HG02981 (cell line): Measurements from ENCODE around the gene APELA.

Experiments used
- ATAC-seq: cut with Tn5 transposase; IDR thresholded peaks from one replicate; pipeline ENCODE4 v1.9.1; 2021; ENCODE audit warnings: mild to moderate bottlenecking, moderate library complexity; ENCODE audit not compliant: unreplicated experiment

Gene APELA, protein sequence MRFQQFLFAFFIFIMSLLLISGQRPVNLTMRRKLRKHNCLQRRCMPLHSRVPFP

DNA sequence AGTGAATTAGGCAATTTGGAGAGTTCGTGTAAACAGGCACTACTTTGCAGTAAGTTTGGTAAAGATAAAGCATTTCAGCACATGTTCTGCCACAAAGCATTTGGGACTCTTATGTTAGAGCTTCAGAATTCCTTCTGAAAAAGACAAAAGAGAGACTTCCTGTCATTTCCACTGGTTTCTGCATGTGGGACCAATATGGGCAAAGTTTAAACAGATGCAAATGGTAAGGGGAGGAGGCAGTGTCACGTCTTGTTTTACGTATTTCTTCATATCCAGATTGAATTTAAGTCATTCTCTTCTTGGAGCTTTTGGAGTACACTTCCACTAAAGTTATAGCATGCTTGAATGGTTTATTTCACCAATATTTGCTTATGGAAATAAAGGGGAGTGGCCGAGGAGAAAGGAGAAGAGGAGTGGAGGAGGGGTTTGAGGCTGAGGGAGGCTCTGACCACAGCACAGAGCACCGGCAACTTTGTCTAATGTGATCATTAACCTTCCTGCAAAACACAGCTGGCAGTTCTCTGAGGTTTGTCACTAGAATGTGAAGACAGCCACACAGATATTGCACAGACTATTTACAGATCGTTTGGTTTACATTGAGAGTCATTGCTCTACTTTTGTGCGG is at the start of gene APELA:
Gene APELA (plus strand): TSS at position 479 of the 625 bp plus-strand sequence. CDS start 154 bp downstream, outside the sequence.
- peak; percentile 100 for ATAC-seq

DNA sequence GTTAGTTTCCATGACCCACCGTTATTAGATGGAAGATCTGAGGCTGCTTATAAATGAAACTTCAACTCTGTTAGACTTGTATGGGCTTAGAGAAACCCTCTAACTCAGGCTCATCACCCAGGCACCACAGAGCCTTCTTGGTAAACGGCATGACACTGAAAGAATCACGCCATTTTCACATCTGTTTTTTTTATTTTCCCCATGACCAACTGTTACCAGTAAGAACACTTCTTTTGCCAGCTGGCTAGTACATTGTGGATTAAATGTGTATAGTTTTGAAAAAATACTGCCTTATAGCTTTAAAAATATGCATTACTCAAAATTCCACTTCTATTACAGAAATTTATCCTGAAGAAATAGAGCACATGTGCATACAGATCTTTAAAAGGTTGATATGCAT is 48.0 kb upstream of the APELA start:
- ATAC-seq, result no peak

DNA sequence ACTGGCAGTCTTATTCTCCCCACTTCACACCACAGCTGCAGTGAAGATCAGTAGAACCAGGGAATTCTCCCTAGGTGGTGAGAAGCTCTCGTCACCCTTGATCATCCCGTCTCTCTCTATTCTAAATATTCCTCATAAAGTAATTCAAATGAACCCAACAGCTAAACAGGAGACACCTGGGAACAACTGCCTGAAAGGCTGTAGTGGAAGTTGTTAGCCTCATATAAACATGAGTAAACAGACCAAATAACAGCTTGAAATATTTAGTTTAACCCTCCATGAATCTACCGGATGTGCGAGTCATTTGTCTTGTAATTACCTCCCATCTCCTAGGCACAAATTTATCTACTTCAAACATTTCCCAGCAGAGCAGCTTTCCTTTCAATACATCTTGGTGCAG is 30.4 kb upstream of the APELA start:
- no peak for ATAC-seq

DNA sequence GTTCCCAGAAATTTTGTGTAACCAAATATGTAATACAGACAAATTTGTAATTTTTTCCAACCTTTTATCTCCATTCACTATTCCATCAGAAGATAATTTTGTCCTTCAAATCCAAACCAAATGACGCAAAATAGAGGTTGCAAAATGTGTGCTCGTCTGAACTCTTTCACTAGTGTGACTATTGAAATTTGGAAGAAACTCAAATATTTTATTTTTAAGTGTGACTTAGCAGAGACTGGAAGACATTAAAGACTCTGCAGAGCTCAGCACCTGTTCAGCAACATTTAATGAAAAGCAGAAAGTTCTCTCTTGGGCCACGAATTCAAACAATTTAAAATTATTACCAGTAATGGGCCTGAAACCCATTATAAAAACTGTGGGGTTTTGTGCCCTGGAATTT is 30.0 kb upstream of the APELA start:
- ATAC-seq, result no peak

DNA sequence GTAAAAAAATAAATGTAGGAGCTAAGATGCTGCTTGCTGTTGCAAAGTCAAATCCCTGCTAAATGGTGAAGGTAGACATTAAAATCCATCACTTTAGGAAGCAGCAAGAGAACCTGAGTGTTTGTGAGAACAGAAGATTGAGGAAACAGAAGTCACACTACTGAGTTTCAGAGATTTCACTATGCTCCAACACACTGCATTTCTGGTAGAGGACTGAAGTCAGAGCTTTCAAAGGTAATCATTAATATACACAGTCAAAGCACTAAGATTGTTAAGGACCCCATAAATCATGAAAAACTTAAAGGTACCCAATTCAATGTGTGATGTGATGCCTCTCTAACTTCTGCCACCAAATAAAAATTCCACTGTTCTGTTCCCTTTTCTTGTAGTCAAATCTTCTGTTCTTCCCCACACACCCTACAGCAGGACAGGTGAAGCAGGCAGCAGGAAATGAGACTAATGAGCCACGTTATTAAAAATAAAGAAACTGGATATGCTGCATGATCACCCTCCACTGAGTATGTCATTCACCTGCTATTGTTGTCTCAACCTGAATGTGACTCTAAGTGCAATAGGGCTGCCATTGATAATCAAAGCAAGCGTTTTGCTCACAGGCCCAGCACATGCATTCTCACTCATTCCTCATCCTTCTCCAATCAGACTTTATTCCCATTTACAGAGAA is 28.9 kb upstream of the APELA start:
- peak; percentile 97 for ATAC-seq

DNA sequence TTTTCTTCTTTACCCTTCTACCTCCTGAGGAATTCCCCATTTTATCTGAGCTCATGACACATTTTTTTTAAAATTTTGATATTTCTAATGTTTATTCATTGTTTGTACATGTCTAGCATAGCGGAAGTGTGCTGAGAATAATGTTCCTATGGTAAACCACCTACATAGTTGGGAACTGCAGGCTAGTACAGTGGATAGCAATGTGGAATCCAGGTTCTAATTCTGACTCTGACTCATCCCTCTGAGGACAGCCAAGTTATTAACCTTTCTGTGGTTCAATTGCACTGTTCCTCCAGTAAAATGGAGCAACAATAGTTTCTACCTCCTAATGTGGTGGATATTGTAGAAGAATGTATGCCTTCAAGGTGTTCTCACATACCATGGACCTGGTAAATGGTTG is 20.6 kb upstream of the APELA start:
- no peak for ATAC-seq

DNA sequence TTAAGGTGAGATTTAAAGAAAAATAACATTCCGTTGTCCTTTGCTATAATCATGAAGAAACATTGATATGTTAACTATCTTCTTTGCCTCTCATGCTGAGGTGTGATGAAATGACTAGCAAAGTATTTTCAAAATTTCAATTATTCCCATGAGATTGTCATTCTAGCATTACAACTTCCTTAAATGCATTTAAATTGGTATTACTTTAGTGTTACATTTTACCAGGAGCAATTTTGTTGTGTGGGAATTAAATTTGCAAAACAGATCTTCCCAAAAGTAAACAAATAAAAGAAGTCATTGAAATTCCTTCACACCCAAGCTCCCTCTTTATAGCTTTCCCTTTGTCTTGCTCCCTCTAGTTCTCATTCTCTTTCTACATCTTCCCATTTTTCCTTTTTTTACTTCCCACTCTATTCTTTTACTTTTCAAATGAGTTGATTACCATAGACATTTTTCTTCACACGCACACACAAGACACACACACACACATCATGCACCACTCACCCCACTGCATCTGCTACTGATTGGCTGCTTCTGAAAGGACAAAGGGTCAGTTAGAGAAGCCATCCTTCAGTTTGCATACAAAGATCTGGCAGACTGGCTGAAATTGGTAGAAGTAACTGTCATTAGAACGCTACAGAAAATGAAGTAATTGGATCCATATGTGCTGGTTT is 10.0 kb upstream of the APELA start:
- no peak for ATAC-seq

DNA sequence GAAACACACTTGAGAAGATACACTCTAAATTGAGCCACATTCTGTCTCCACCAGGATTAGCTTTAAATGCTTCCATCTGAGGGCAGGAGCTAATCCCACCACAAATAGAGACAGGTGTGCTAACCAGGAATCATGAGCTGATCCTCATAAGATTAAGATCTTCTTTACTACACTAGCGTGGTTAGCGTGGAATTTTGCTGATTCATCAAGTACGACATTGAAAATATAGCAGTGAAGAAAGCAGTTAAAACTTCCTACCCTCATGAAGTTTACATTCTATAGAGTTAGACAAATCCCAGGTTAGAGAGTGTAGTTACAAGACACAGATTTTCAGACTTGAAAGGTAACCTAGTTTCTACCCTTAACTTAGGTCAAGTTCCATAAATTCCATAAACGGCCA is 5.3 kb upstream of the APELA start:
- no peak for ATAC-seq

DNA sequence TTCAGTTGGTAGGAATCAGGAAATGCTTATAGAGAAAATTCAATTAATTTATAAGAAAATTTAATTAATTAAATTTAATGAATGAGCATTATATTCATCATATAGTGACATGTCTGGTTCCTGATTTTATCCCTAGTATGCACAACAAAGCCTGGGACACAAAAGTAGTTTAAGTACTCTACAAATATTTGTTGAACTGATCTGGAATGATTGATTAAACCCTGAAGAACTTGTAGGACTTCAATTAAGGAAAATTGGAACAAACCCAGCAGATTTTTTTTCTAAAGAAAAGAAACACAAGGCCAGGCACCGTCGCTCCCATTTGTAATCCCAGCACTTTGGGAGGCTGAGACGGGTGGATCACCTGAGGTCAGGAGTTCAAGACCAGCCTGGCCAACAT is 4.5 kb upstream of the APELA start:
- no peak for ATAC-seq

DNA sequence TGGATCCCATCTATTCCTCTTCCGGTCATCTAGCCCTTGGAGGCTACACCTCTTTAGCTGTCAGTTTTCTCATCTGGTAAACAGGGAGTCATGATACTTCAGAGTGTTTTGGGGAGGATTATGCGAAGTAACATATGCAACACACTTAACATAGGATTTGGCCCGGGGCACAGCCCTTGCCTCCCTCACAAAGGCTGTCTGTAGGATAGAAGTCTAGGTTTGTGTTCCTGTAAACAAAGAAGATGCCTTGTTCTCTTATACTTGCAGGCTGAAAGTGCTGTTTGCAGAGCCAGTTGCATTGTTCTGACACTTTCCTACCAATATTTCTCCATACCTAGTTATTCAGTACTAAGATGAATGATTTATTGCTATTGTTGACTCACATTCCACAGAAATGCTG is 2.2 kb upstream of the APELA start:
- ATAC-seq, result no peak

DNA sequence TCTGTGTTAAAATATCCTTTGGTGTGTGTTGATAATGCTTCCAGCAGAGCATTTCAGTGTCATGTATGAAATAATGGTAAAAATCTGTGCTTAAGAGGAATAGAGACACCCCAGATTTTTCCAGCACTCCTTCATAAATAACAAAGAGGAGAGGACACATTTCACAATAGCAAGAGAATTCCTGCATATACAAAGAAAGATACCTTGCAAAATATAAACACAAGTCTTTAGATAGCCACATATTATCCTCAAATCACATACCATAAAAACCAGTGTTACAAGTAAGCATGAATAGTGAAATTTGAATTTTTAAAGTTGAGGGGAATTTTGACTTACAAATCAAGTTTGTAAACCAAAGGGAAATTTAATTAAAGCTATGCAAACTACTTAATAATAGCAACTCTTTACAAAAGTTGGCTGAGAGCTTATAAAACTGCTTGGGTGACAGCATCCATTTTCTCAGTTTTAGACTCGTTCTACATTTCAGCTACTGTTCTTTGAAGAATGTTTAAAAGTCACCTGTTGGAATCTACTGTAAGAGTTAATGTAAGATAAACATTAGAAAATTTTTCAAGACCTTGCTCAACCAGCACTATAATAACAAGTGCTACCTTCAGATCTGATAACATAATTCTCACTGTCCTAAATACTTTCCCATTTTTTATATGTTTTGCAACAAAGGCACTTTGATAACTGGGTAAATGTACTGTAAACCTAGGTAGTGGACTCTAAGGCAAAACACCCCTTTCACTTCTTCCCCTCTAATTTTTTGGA is 3.7 kb downstream of the APELA start:
- ATAC-seq, result no peak

DNA sequence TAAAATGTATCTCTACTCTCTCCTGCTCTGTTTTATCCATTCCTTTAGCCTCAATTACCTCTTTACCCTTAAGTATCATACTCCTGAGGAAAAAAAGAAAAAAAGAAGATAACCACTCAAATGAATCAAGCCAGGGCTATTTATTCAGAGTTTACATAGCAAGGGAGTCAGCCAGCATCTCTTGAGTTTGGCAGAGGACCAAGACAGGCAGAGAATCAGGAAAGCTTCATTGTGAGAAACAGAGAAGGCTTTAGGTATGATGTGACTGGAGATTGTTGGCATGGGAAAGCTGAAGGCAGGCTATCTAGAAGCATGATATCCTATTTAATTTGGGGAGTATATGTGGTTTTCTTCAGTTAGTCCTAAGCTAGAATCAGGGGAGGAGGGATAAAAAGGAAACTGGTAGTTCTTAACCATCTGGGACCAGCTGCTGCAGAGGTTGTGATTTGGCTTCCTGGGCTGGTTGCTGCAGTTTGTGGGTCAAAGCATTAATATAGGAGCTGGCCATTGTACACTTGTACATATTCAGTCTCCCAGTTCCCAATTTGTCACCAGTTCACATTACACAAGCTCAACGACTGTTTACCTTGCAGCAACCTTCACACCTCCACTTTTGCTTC is 11.2 kb downstream of the APELA start:
- ATAC-seq, result peak; percentile 29

DNA sequence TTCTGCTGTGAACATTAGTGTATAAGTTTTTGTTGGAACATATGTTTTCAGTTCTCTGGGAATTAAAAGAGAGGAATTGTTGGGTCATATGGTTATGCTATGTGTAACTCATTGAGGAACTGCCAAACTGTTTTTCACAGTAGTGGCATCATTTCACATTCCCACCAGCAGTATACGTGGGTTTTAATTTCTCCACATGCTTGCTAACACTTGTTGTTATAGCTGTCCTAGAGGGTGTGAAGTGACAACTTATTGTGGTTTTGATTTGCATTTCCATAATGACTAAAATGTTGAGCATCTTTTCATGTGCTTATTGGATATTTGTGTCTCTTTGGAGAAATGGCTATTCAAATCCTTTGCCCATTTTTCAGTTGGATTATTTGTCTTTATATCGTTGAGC is 13.7 kb downstream of the APELA start:
- no peak for ATAC-seq

DNA sequence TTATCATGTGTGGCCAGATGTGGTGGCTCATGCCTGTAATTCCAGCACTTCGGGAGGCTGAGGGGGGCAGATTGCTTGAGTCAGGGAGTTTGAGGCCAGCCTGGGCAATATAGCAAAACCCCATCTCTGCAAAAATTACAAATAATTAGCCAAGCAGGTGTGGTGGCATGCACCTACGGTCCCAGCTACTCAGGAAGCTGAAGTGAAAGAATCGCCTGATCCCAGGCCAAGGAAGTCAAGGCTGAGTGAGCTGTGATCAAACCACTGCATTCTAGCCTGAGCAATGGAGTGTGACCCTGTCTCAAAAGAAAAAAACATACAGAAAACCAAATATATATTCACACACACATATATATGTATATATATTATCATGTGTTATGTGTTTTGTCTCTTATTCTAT is 15.0 kb downstream of the APELA start:
- ATAC-seq, result peak; percentile 81

DNA sequence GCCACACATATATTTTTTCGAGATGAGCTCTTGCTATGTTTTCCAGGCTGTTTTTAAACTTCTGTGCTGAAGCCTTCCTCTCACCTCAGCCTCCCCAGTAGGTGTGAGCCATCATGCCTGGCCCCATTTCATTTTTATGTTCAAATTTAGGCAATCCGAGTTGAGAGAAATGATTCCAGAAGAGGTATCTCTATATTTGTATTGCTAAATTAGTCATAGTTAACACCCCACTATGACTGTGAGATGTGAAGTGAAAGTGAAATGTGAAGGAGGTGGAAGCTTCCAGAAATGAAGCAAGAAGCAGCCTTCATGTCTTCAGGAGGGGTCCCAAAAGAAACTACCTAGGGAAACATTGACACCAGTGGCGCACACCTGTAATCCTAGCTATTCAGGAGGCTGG is 17.7 kb downstream of the APELA start:
- peak; percentile 58 for ATAC-seq

DNA sequence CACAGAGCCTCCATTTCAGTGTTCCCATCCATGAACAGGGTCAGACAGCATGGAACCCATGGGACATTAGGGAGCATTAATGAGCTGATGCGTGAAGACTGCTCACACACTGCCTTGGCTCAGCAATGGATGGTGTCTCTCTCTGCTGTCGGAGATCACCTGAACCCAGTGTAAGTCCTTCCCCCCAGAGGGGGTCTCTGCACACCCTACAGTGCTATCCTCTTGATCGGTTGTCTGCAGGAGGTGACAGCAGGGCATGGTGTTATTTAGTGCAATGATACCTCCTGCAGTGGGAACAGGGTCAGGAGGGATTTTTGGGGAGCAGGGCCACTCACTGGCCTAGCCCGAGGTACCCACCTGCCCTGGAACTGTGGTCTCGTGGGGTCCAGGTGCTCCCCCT is 25.6 kb downstream of the APELA start:
- ATAC-seq, result no peak

DNA sequence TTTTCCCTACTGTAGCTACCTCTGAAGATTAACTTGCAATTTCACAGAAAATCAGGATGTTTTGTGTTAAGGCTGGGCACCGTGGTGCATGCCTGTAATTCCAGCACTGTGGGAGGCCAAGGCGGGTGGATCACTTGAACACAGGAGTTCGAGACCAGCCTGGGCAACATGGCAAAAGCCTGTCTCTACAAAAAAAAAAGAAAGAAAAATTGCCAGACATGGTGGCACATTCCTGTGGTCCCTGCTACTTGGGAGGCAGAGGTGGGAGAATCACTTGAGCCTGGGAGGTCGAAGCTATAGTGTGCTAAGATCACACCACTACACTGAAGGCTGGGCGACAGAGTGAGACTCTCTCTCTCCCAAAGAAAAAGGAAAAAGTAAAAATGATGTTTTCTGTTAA is 27.4 kb downstream of the APELA start:
- ATAC-seq, result no peak

DNA sequence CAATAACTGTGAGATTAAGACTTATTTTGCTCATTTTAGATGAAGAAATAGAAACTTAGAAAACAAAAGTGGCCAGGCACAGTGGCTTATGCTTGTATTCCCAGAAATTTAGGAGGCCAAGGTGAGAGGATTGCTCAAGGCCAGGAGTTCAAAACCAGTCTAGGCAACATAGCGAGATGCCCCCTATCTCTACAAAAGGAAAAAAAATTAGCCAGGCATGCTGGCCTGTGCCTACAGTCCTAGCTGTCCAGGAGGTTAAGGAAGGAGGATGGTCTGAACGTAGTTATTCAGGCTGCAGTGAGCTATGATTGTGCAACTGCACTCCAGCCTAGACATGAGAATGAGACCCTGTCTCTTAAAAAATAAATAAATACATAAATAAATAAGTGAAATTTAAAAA is 28.0 kb downstream of the APELA start:
- no peak for ATAC-seq

DNA sequence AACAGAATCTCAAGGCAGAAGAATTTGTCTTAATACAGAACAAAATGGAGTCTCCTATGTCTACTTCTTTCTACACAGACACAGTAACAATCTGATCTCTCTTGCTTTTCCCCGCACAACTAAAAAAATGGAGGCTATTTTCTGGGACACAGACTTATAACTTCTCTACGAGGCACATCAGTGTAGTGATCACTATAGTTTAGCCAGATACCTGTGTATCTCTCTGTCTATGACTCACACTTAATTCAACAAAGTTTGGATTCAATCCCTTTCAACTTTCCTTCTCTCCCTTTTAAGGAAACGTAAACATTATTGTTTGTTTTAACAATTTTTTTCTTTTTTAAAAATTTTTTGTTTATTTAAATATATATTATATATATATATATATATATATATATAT is 29.4 kb downstream of the APELA start:
- ATAC-seq, result no peak

DNA sequence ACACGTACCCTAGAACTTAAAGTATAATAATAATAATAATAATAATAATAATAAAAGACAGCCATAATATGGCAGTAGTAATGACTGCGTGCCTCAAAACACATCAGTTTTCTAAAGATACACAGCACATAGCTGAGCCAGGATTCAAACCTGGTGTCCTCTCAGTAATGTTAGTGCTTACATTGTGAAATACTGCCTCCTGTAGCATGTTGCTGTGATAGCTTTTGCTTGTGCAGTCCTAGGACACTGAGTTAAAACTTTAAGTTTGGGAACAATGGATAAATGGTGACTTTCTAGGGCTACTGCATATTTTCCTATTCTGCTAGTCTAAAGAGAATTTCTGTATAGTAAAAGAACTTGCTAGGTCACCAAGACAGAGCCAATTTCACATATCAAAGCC is 36.5 kb downstream of the APELA start:
- ATAC-seq, result peak; percentile 62

DNA sequence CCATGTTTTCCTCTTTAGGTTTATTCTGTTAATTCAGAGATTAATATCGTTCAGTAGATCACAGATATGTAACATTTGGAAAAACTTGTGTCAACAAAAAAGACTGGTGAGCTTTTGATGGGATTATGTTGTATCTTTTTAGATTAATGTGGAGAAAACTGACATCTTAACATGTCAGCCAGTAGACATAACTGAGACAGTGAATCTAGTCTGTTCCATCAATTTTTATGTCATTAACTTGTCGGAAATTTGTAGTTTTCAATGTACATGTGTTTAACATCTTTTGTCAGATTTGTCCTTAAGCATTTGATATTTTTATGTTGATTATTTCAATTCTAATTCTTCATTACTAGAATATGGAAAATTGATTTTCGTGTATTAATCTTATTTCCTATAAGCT is 42.0 kb downstream of the APELA start:
- no peak for ATAC-seq
